Activated T-helper 1 cell treated with anti-CD3 and anti-CD28 coated beads, Interleukin-2, amount 50 U/mL, for 16 hours (primary cell): ENCODE measurements around the gene MKLN1.
"Not testable (repeated sequence)": the region's sequence is repeated elsewhere in the genome, so short reads cannot be mapped to it uniquely, and the experiment has no call there.

Experiments used
- DNase-seq, 2 donors: peaks; one replicate each; pipeline ENCODE4 v3.0.0-alpha.2; 2020; ENCODE audit warnings: low read depth in 1 of 2, low spot score in 1 of 2

MKLN1 gene

DNA sequence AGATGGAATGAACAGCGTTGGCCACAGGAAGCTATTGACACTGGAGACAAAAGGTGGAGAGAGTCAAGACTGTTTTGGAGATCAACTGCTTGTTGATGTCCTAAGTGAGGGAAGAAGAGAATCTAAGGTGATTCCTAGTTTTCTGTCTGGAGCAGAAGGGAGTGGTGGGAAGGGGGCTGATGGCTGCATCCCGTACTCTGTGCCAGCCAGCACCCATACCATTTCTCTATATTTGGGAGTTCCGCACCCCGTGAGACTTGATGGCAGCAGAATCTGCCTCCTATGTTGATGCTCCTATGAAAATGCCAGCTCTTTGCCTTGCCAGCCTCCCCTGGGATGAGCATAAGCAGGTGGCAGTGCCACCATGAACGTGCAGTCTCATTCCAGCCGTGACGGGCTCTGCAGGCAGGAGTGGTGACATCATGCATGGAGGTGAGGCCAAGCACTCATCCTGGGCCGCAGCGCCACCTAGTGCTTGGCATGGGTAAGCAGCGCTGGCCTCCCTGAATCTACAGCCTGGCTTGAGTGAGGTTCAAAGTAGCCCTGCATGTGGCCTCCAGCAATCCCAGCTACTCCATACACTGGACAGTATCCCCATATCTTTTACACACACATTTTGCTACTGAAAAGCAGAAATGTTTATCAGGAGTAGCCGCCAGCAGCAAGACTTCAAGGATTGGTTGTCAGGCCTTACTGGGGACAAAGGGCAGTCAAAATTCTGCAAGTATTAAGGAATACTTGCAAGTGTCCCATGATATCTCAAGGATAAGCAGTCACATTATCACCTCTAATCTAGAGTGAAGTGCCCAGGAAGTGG is 185.8 kb downstream of the MKLN1 start:
- peak; percentile 55 to 61 for DNase-seq

DNA sequence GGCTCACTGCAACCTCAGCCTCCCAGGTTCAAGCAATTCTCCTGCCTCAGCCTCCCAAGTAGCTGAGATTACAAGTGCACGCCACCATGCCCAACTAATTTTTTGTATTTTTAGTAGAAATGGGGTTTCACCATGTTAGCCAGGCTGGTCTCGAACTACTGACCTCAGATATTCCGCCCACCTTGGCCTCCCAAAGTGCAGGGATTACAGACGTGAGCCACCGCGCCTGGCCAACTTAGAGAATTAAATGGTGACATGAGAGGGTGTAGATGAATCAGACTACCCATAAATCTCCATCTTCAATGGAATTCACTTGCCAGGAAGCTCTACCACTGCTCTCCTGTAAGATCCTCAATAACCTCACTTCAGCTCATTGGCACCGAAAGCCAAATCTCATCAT is 187.8 kb downstream of the MKLN1 start:
- DNase-seq, result not testable (repeated sequence)

DNA sequence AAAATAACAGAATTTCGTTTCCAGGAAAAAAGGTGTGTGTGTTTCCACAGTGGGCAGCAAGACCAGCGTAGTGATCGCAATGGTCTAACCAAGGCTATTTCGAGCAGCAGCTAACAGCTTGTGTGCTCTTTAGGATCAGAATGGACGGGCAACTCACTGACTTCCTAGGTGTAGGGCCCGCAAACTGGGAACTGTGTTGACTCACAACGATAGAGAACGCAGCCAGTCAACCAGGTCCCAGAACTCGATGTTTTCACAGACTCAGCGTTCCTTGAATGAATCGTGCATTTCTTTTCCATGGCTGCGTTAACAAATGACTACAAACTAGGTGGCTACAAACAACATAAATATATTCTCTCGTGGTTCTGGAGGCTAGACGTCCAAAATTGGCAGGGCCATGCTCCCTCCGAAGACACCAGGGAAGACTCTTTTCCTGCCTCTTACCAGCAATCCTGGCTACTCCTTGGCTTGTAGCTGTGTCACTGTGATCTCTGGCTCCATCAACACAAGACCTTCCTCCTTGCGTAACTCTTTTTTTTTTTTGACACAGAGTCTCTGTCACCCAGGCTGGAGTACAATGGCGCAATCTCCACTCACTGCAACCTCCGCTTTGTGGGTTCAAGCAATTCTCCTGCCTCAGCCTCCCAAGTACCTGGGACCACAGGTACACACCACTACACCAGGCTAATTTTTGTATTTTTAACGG is 189.7 kb downstream of the MKLN1 start:
- no peak for DNase-seq

DNA sequence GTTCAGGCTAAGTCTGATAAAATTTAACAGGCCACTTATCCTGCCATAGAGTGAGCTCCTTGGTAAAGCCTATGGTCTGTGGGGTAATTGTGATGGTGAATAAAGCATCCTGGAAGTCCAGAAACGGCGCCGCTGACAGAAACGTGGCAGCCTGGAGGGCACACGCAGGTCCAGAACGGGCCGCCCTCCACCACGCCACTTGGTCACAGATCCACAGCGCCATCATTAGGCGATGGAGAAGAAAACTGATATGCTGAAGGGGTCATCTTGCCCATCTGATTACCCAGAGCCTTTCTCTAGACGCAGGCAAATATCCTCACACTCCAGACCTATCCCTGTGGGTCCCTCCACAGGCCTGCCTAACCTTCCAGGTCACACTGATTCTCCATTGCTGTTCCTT is 190.9 kb downstream of the MKLN1 start:
- no peak for DNase-seq

DNA sequence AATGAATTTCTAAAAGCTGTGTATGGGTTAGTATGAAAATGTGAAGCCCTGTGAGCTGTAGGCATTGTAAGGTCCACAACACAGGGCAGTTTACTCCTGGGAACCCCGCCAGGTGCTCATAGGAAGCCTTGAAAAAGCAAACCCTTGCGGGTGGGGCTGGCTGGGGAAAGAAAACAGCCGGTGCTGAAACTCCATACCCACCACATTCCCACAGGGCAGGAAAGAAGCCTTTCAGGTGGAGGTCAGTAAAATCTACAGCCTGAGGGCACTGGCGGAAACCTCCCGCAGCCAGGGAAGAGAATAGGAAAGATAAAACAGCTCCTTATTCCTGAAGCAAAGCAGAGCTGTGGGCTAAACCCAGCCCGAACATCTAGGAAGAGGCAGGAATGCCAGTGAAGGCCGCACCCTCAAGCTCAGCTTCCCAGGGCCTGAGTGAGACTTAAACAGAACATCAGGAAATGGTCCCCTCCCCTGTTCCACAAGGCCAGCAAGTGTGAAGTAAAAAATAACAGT is 194.0 kb downstream of the MKLN1 start:
- no peak for DNase-seq

DNA sequence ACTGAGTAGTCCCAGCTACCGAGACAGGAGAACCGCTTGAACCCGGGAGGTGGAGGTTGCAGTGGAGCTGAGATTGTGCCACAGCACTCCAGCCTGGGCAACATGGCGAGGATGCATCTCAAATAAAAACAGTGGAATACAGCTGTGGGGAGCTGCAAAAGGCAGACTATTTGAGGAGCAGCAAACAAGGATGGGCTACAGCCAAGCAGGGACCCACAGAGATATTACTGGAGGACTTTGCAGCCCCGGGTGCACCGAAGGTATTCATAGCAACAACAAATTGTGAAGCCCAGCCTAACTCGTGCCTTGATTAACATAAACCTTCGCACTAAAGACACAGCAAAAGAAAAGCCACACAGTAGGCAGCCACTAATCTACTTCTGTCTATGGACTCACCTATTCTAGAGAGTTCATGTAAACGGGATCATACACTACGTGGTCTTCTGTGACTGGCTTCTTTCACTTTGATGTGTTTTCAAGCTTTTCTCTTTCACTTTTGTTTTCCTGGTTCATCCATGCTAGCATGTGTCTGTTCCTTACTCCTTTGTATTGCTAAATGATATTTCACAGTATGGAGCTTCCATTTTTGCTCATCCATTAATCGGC is 194.8 kb downstream of the MKLN1 start:
- no peak for DNase-seq

DNA sequence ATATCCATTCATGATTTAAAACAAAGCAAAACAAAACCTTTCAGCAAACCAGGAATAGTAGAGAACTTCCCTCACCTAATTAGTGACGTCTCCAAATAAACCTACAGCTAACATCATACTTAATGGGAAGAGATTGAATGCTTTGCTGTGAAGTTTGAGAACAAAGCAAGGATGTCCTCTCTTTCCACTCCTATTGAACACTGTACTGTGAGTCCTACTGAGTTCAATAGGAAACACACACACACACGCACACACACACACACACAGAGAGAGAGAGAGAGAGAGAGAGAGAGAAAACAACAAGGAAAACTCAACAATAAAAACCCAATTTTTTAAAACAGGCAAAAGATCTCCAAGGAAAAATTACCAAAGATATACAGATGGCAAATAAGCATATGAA is 196.4 kb downstream of the MKLN1 start:
- no peak for DNase-seq

DNA sequence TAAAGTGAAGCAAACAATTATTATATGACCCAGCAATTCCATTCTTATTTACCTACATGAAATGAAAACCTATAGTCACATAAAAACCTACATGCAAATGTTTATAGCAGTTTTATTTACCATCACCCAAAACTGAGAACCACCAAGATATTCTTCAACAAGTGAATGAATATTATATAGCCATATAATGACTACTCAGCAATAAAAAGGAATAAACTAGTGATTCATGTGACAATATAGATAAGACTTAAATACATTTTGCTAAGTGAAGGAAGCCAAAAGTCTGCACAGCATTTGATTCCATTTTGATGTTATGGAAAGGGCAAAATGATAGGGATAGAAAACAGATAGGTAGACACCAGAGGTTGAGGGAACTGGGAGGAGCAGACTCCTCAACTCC is 197.0 kb downstream of the MKLN1 start:
- no peak for DNase-seq

DNA sequence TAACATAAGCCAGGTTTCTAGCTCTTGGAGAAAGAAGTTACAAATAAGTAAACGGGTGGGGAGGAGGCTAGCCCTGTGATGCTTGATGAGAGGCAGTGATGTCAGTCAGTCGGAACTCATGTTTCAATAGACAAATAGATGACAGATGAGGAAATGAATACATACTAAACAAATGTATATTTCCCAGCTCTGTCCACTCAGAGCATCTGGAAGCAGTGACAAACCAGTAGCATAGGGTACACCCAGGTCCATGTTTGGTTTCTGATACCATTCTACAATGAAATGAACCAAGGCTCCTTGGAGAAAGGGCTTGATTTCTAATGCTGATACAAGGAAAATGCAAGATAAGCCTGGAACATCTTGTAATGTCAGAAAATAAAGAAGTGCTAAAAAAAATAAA is 198.1 kb downstream of the MKLN1 start:
- no peak for DNase-seq

DNA sequence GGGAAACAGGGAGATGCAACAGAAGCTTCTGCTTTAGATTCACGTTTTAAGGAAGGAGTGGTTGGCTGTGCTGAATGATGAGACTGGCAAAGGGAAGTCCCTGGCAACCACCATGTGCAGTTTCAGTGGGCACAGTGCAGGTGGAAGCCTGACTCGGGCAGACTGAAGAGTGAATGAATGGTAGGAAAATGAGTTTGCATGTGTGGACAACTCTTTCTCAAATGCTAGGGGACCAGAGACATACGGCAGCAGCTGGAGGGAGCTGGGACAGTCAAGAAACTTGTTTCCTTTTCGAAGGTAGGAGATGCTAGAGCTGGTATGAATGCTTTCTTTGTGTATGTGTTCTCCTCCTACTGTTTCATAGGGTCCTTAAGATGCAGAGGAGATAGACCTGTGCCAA is 199.8 kb downstream of the MKLN1 start:
- DNase-seq, result no peak

DNA sequence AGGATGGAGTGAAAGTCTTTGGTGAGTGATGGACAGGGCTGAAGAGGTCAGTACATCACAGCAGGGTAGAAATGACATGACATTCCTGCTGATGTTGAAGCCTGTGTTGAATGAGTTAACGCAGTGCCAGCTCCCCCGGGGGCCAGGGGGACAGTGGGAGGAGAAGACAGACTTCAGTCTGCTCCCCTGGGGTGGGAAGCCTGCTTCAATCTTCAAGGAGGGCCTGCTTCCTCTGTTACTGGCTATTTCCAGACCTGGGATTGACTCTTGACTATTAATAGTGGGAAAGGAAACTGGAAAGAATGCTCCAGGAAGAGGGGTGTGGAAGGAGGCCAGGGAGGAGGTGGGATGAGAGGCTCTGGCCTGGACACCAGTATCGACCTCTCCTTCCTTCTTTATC is 201.5 kb downstream of the MKLN1 start:
- no peak for DNase-seq

DNA sequence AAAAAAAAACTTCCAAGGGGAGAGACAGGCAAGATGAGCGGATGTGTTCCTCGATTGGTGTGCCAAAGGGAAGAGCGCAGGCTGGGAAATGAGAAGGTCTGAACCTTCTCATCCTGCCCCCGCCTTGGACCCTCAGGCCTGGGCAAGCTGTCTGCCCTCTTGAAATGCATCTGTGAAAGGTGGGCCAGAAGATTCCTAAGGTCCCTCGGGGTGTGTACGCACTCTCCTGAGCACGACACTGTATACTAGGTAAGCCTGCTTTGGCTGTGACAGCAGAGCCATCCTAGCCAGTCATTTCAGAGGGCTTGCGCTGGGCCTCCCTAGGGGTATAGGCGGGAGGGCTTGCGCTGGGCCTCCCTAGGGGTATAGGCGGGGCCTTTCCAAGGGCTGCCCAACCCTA is 201.9 kb downstream of the MKLN1 start:
- DNase-seq, result no peak

DNA sequence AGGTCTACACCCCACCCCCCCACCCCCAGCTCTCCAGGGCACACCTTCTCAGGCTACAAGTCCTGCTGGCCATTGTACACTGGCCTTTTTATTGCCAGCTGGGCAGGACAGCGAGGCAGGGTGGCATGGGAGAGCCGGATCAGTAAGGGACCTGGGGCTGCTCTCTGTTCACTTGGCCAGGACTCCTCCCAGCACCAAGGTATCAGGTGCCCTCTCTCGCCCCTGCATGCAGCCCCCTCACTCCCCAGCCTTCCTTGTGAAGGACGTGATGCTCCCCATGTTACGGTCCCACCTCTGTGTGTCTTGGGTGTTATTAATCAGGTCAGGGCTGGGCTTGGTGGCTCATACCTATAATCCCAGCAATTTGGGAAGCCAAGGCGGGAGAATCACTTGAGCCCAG is 202.5 kb downstream of the MKLN1 start:
- no peak for DNase-seq

DNA sequence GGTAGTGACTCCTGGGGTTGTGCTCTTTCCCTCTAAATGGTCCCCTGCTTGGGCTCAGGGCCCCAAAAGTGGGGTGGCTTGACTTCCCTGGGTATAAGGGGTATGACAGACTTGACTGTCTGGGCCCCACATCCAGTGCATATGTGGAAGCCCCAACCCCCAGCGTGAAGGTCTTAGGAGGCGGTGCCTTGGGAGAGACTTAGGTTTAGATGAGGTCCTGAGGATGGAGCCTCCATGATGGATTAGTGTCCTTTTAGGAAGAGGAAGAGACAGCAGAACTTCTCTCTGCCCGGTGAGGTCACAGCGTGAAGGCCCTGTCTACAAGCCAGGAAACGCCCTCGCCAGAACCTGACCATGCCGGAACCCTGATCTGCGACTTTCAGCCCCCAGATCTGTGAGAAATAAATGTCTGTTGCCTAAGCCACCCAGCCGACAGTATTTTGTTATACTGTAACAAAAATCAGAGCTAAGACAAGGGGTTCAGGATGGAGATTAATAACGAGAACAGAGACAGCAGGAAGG is 205.0 kb downstream of the MKLN1 start:
- no peak for DNase-seq

DNA sequence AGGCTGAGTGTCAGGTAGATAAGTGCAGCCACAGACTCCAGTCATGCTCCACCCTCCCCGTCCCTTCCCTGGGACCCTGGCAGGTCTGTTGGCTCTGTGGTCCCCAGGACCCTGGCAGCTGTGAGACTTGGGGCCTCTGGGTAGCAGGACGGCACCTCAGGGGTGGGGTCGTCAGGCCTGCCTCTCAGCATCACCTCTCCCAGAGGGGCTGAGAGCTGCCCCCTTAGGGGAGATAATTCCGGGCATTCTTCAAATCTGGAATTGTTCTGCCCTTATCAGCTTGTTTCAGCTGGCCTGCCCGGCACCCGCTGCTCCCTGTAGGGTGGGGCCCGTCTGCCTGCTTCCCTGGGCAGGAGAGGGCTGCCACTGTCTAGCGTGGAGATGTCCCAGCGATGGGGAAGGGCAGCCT is 205.5 kb downstream of the MKLN1 start:
- no peak for DNase-seq

DNA sequence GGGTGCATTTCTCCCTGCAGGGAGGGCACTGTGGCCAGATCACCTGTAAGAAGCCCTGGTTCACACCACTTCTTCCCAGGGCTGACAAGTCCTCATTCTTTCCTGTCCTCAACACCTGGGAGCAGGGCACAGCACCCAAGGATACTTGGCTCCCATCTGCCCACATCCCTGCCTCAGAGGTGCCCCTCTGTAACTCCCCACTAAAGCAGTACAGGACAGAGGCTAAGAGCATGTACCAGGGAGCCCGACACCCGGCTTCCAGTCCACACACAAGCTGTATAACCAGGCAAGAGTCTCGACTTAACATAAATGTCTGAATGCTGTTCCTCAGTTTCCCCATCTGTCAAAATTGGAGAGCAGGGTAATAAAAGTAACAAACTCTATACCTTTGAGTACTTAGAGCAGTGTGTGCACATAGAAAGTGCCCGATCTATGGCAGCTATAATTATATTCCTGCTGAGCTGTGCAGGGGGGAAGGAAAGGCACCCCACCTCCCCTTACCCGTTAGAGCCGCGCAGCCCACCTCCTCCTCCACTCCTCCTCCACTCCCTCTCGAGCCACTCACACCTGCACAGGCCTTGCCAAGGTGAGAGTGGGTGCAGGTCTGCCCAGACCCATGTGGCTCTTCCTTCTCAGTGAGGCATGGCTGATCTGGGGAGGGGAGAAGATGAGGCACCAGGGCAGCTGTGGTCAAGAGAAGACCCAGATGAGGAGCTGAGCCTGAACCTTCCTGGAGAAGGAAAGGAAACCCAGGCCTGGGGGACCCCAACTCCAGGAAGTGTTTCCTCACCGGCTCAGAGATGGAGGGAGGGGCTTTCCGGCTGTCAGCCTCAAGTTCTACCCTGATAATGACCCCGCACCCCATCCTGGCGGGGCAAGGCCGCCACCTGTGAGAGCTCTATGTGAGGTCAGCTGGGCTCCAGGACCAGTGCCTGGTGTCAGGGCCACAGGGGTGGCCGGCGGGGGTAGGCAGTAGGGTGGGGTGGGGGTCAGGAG is 206.2 kb downstream of the MKLN1 start:
- DNase-seq, result no peak

DNA sequence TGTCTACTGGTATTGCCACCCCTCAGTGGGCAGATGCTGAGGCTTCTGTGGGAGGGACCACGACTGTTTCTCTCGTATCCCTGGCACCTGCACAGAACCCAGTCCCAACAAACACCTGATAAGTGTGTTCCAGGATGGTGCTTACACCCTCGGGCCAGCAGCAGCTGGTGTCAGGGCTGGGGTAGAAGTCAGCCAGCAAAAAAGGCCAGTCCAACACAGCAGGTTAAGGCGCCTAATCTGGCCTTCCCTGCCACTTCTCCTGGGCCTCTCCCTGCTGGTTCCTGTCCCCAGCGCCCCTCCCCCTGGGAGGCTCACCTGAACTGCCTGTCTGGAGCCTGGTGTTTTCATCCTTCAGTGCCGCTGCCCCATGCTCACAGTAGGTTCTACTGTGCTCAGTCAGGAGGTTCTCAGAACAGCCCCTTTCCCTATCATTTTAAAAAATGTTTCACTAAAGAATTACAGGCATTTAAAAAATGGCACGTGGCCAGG is 208.7 kb downstream of the MKLN1 start:
- no peak for DNase-seq

DNA sequence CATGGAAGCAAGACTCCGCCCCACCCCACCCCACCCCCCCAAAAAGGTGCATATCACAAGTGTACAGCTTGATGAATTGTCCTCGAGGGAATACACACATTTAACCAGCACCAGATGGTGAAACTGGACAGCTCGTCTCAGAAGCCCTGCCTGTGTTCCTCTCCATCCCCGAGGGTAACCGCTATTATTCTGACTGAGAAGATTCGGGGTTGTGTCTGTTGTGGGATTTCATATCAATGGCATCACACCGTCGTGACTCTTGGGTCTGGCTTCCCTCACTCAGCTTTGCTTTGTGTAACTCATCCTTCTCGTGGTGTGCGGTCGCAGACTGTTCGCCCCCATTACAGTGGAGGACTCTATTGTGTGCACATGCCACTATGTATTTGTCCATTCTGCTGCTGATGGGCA is 209.9 kb downstream of the MKLN1 start:
- DNase-seq, result no peak

DNA sequence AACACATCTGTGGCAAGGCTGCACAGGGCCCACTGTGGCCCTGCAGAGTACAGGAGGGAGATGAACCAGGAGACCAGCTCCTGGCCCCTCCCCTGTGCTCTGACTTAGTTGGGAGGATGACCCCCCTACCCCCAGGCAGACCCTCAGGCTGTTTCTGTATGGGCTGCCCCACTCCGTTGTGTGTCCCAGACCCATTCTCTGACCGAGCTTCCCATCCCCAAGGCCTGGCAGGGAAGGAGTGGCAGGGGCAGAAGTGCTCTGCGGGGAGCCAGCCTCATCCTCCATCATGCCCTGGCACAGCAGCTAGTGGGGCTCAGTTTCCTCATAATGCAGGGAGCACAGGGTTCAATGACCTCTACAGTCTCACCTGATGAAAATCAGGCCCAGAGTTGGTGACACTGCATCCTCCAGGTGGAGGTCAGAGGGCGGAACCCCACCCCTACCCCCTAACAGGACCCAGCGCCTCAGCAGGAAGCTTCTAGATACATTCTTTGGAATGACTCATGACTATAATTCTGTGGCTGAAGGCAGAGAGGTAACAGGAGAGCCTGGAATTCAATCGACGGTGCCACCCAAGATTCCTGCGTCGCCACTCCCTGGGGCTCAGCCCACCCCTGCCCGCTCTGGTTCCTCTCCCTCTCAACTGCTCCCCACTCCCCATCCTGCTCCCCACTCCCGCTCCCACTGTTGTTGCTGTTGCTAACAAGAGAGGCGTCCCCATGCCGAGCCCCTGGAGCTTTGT is 210.6 kb downstream of the MKLN1 start:
- DNase-seq, result no peak

DNA sequence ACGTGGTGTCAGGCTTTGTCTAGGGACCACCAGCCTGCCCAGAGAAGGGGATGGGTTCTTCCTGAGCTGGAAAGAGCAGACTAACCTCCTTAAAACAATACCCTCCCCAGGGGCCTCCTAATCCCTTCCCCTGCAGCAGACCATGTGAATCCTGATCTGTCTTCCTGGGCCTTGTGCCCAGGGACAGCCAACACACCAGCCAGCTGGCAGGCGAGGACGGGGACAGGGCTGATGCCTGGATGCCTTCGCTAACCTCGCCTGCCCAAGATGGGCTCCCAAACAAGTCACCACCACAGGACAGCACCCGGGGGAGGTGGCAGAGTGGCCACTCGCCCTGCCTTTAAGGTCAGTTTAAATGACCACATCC is 211.1 kb downstream of the MKLN1 start:
- DNase-seq, result no peak
